H9 (cell line): Measurements from ENCODE around the gene SFMBT2. TPM values are rescaled to one million over a fixed set of nuclear protein-coding genes. Genes with fewer than 3 reads are reported as not detected.

Source experiments
- DNase-seq: peaks from one replicate; pipeline ENCODE4 v3.0.0-alpha.2; 2017
- H2AFZ ChIP-seq: one replicate; pipeline ENCODE4 v1.6.1; 2013; ENCODE audit warnings: mild to moderate bottlenecking, low read length, control low read depth, moderate library complexity
- H2AK5ac ChIP-seq: 2 replicates; pipeline ENCODE4 v1.6.1; 2013; ENCODE audit warnings: low read length, control low read depth, mixed read lengths; ENCODE audit not compliant: insufficient read length
- H2BK120ac ChIP-seq: one replicate; pipeline ENCODE4 v1.6.1; 2013; ENCODE audit warnings: low read depth, mild to moderate bottlenecking, low read length, control low read depth, inconsistent platforms; ENCODE audit not compliant: poor library complexity, severe bottlenecking
- H2BK12ac ChIP-seq: 2 replicates; pipeline ENCODE4 v1.6.1; 2013; ENCODE audit warnings: low read length, control low read depth, mixed read lengths, low read depth; ENCODE audit not compliant: insufficient read length
- H2BK15ac ChIP-seq: 2 replicates; pipeline ENCODE4 v1.6.1; 2013; ENCODE audit warnings: low read depth, low read length, control low read depth
- H2BK20ac ChIP-seq: one replicate; pipeline ENCODE4 v1.6.1; 2013; ENCODE audit warnings: low read depth, mild to moderate bottlenecking, low read length, control low read depth, inconsistent platforms; ENCODE audit not compliant: poor library complexity, severe bottlenecking
- H2BK5ac ChIP-seq: 2 replicates; pipeline ENCODE4 v1.6.1; 2013; ENCODE audit warnings: low read length, control low read depth, mixed read lengths; ENCODE audit not compliant: insufficient read length
- H3K14ac ChIP-seq: 2 replicates; pipeline ENCODE4 v1.6.1; 2013; ENCODE audit warnings: low read length, control low read depth; ENCODE audit not compliant: insufficient read depth
- H3K18ac ChIP-seq: 2 replicates; pipeline ENCODE4 v1.6.1; 2013; ENCODE audit warnings: low read depth, mild to moderate bottlenecking, mixed read lengths, low read length, control low read depth; ENCODE audit not compliant: insufficient read length
- H3K23ac ChIP-seq: 2 replicates; pipeline ENCODE4 v1.6.1; 2013; ENCODE audit warnings: low read length, control low read depth, mixed read lengths, low read depth; ENCODE audit not compliant: insufficient read length
- H3K23me2 ChIP-seq: 2 replicates; pipeline ENCODE4 v1.6.1; 2013; ENCODE audit warnings: low read depth, mild to moderate bottlenecking, mixed read lengths, low read length, control low read depth; ENCODE audit not compliant: insufficient read length, poor library complexity, severe bottlenecking
- H3K27ac ChIP-seq: 2 replicates; pipeline ENCODE4 v1.5.1; 2013; ENCODE audit warnings: low read length, control low read depth, mixed read lengths, low read depth; ENCODE audit not compliant: insufficient read length
- H3K27me3 ChIP-seq: 2 replicates; pipeline ENCODE4 v1.6.1; 2013; ENCODE audit warnings: low read length, control low read depth, inconsistent platforms; ENCODE audit not compliant: insufficient read depth
- H3K4ac ChIP-seq: 2 replicates; pipeline ENCODE4 v1.6.1; 2013; ENCODE audit warnings: low read depth, mild to moderate bottlenecking, control low read depth, inconsistent platforms, low read length, moderate library complexity
- H3K4me1 ChIP-seq: 2 replicates; pipeline ENCODE4 v1.6.1; 2013; ENCODE audit warnings: low read length, control low read depth, inconsistent platforms; ENCODE audit not compliant: insufficient read depth
- H3K4me2 ChIP-seq: 2 replicates; pipeline ENCODE4 v1.6.1; 2013; ENCODE audit warnings: low read length, control low read depth, mixed read lengths; ENCODE audit not compliant: insufficient read length, insufficient read depth
- H3K56ac ChIP-seq: 2 replicates; pipeline ENCODE4 v1.6.1; 2013; ENCODE audit warnings: low read depth, mild to moderate bottlenecking, mixed read lengths, low read length, control low read depth; ENCODE audit not compliant: insufficient read length
- H3K79me1 ChIP-seq: 2 replicates; pipeline ENCODE4 v1.6.1; 2013; ENCODE audit warnings: low read depth, mild to moderate bottlenecking, moderate library complexity, low read length, control low read depth, inconsistent platforms; ENCODE audit not compliant: insufficient read depth, poor library complexity, severe bottlenecking
- H3K79me2 ChIP-seq: 2 replicates; pipeline ENCODE4 v1.6.1; 2013; ENCODE audit warnings: low read length, control low read depth, inconsistent platforms; ENCODE audit not compliant: insufficient read depth
- H3K9ac ChIP-seq: 2 replicates; pipeline ENCODE4 v1.6.1; 2013; ENCODE audit warnings: low read length, control low read depth, mixed read lengths; ENCODE audit not compliant: insufficient read length; ENCODE audit errors: extremely low read depth
- H3K9me3 ChIP-seq: one replicate; pipeline ENCODE4 v1.6.1; 2013; ENCODE audit warnings: low read depth, low read length, inconsistent platforms; ENCODE audit not compliant: control insufficient read depth
- H3T11ph ChIP-seq: one replicate; pipeline ENCODE4 v1.6.1; 2013; ENCODE audit warnings: mild to moderate bottlenecking, low read length, control low read depth, inconsistent platforms
- H4K20me1 ChIP-seq: one replicate; pipeline ENCODE4 v1.6.1; 2013; ENCODE audit not compliant: control insufficient read depth, insufficient read length, insufficient read depth
- H4K5ac ChIP-seq: 2 replicates; pipeline ENCODE4 v1.6.1; 2013; ENCODE audit warnings: low read depth, mild to moderate bottlenecking, mixed read lengths, low read length, control low read depth; ENCODE audit not compliant: insufficient read length
- H4K8ac ChIP-seq: replicated peaks from 2 replicates; pipeline ENCODE4 v1.6.1; 2013; ENCODE audit warnings: low read length, control low read depth, mixed read lengths, low read depth; ENCODE audit not compliant: insufficient read length
- H4K91ac ChIP-seq: 2 replicates; pipeline ENCODE4 v1.6.1; 2013; ENCODE audit warnings: low read depth, mild to moderate bottlenecking, moderate library complexity, mixed read lengths, low read length, control low read depth; ENCODE audit not compliant: insufficient read length
- H3K27ac Mint-ChIP-seq, 3 experiments: 2 replicates in 2 of 3; 3 replicates in 1 of 3; pipeline ENCODE4 v1.8.0; 2020 to 2021; ENCODE audit warnings: mixed read lengths in 3 of 3, mild to moderate bottlenecking in 1 of 3, moderate library complexity in 1 of 3
- H3K27me3 Mint-ChIP-seq: 2 replicates; pipeline ENCODE4 v1.8.0; 2021; ENCODE audit warnings: low read depth, mild to moderate bottlenecking, moderate library complexity, mixed read lengths
- H3K36me3 Mint-ChIP-seq, 3 experiments: 2 replicates in 2 of 3; 3 replicates in 1 of 3; pipeline ENCODE4 v1.8.0; 2020 to 2021; ENCODE audit warnings: low read depth in 3 of 3, mixed read lengths in 3 of 3; ENCODE audit not compliant: insufficient read depth in 1 of 3
- H3K4me1 Mint-ChIP-seq, 2 experiments: 2 replicates each; pipeline ENCODE4 v1.8.0; 2020; ENCODE audit warnings: mixed read lengths in 2 of 2
- H3K4me3 Mint-ChIP-seq, 2 experiments: 2 replicates in 1 of 2; 3 replicates in 1 of 2; pipeline ENCODE4 v1.8.0; 2020 to 2021; ENCODE audit warnings: mild to moderate bottlenecking in 2 of 2, mixed read lengths in 2 of 2, moderate library complexity in 1 of 2
- H3K9me3 Mint-ChIP-seq, 2 experiments: 2 replicates in 1 of 2; 3 replicates in 1 of 2; pipeline ENCODE4 v1.8.0; 2020; ENCODE audit warnings: mild to moderate bottlenecking in 2 of 2, mixed read lengths in 2 of 2, moderate library complexity in 1 of 2
- WGBS: extraction: QIAGEN DNeasy Blood & Tissue Kit; methylation state at CpG from one replicate; pipeline ENCODE4 v1.1.7; 2013; ENCODE audit warnings: missing lambda C conversion rate, low lambda C conversion rate, mixed read lengths; ENCODE audit not compliant: insufficient read length; ENCODE audit errors: extremely low coverage; 5-methylcytosine and 5-hydroxymethylcytosine counted together
- total RNA-seq: library from RNA; stranded (reverse); gene quantifications from 2 replicates; pipeline ENCODE4 v1.2.1, GENCODE V29; 2021
- TF ChIP-seq, protein P1 (sequence below): fragments of 200-600 bp; sonication (generic); conservative IDR thresholded peaks from 3 replicates; pipeline ENCODE4 v1.8.0; 2021; ENCODE audit warnings: antibody characterized with exemption, mild to moderate bottlenecking

SFMBT2 gene
- total RNA-seq, 1 experiment from 2014 or later = 5.3 TPM

DNA sequence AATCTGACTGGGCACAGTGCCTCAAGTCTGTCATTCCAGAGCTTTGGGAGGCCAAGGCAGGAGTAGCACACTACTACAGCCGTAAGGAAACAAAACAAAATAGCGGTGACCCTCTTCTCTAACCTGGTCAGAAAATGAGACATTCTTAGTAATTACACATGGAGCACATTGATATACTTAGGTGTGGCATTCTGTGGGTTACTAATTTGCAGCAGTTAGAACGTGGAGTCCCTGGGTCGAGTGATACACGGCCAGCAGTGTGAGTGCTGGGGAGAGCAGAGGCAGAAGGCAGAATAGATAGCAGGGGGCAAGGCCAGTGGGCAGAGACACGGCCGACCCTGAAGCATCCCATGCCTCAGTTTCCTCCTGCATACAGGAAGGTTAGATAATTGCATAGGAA, 28.9 kb upstream of the SFMBT2 start:
- no CpG with 5 or more reads among the region's 7 CpGs for WGBS
- H3K4me1 ChIP-seq = peaks cover under 1% of the 10 kb centered on the region; the same call in 1 of the 2 replicates
- no peak for DNase-seq

More for the DNA sequence above, 28.9 kb upstream of the SFMBT2 start:
- no peak overlapping the region for H3K9ac ChIP-seq
- no peak overlapping the region for H2BK120ac ChIP-seq
- Mint-ChIP-seq H3K27me3 (no peaks in the 10 kb centered on the region), H3K4me1 (peaks cover 15 to 16% of the 10 kb centered on the region in 2 experiments), H3K9me3 (no peaks in the 10 kb centered on the region; a peak in 1 of 5 replicates), H3K36me3 (no peaks in the 10 kb centered on the region), H3K4me3 (no peak overlapping the region), H3K27ac (no peak overlapping the region)
- no peak overlapping the region for H2BK12ac ChIP-seq
- no peaks in the 10 kb centered on the region for H3K79me1 ChIP-seq
- H2BK20ac ChIP-seq = no peak overlapping the region
- H3K23ac ChIP-seq = no peak overlapping the region
- no peak overlapping the region for H4K91ac ChIP-seq
- no peaks in the 10 kb centered on the region for H3K23me2 ChIP-seq
- no peaks in the 10 kb centered on the region for H3K27me3 ChIP-seq
- H4K5ac ChIP-seq = no peak overlapping the region
- no peaks in the 10 kb centered on the region for H4K20me1 ChIP-seq
- H4K8ac ChIP-seq = no peak overlapping the region
- H2BK15ac ChIP-seq = no peak overlapping the region
- H2AFZ ChIP-seq = no peak overlapping the region
- H2AK5ac ChIP-seq = no peak overlapping the region
- no peak overlapping the region for H2BK5ac ChIP-seq
- no peak overlapping the region for H3K56ac ChIP-seq
- TF ChIP-seq, protein P1, sequence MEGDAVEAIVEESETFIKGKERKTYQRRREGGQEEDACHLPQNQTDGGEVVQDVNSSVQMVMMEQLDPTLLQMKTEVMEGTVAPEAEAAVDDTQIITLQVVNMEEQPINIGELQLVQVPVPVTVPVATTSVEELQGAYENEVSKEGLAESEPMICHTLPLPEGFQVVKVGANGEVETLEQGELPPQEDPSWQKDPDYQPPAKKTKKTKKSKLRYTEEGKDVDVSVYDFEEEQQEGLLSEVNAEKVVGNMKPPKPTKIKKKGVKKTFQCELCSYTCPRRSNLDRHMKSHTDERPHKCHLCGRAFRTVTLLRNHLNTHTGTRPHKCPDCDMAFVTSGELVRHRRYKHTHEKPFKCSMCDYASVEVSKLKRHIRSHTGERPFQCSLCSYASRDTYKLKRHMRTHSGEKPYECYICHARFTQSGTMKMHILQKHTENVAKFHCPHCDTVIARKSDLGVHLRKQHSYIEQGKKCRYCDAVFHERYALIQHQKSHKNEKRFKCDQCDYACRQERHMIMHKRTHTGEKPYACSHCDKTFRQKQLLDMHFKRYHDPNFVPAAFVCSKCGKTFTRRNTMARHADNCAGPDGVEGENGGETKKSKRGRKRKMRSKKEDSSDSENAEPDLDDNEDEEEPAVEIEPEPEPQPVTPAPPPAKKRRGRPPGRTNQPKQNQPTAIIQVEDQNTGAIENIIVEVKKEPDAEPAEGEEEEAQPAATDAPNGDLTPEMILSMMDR = no peak
- no peak overlapping the region for H3K18ac ChIP-seq
- no peak overlapping the region for H3K27ac ChIP-seq
- no peak overlapping the region for H3T11ph ChIP-seq
- no peaks in the 10 kb centered on the region for H3K9me3 ChIP-seq
- H3K79me2 ChIP-seq = no peaks in the 10 kb centered on the region
- H3K4ac ChIP-seq = no peak overlapping the region
- H3K14ac ChIP-seq = no peak overlapping the region
- H3K4me2 ChIP-seq = no peak overlapping the region
